Fibroblast of skin of left biceps (primary cell): ENCODE measurements around the gene CADPS.
"Not testable (repeated sequence)": the region's sequence is repeated elsewhere in the genome, so short reads cannot be mapped to it uniquely, and the experiment has no call there.

Experiments
- DNase-seq, 2 experiments: peaks; one replicate each; pipeline ENCODE4 v3.0.0-alpha.2; 2013; ENCODE audit warnings: low read depth in 2 of 2

Gene CADPS

GRCh38 chr3:62600033-62600432, 275.2 kb downstream of the CADPS start:
- DNase-seq = no peak

GRCh38 chr3:62597491-62597890, 277.7 kb downstream of the CADPS start:
- no peak for DNase-seq

GRCh38 chr3:62592408-62592807, 282.8 kb downstream of the CADPS start:
- no peak for DNase-seq

GRCh38 chr3:62589078-62589477, 286.1 kb downstream of the CADPS start:
- DNase-seq = no peak

GRCh38 chr3:62587579-62588031, 287.6 kb downstream of the CADPS start:
- DNase-seq = peak; percentile 90 to 93

- no peak for DNase-seq
Measured at GRCh38 chr3:62587169-62587568, 288.0 kb downstream of the CADPS start.

GRCh38 chr3:62586356-62586755, 288.9 kb downstream of the CADPS start:
- peak; percentile 79 to 81 for DNase-seq

- no peak for DNase-seq
Measured at GRCh38 chr3:62585861-62586260, 289.4 kb downstream of the CADPS start.

GRCh38 chr3:62584636-62585035, 290.6 kb downstream of the CADPS start:
- no peak for DNase-seq

GRCh38 chr3:62582495-62583172, 292.6 kb downstream of the CADPS start:
- no peak for DNase-seq

GRCh38 chr3:62580485-62580884, 294.7 kb downstream of the CADPS start:
- not testable (repeated sequence) for DNase-seq

GRCh38 chr3:62577153-62577552, 298.1 kb downstream of the CADPS start:
- no peak for DNase-seq

- DNase-seq = no peak
Measured at GRCh38 chr3:62574266-62574898, 300.8 kb downstream of the CADPS start.

- DNase-seq = no peak
Measured at GRCh38 chr3:62571916-62572315, 303.3 kb downstream of the CADPS start.

- no peak for DNase-seq
Measured at GRCh38 chr3:62570888-62571287, 304.3 kb downstream of the CADPS start.

GRCh38 chr3:62569609-62570008, 305.6 kb downstream of the CADPS start:
- no peak for DNase-seq

GRCh38 chr3:62567097-62568021, 307.9 kb downstream of the CADPS start:
- peak; percentile 66 to 68 for DNase-seq

GRCh38 chr3:62566022-62566557, 309.1 kb downstream of the CADPS start:
- DNase-seq = no peak

GRCh38 chr3:62562596-62562995, 312.6 kb downstream of the CADPS start:
- DNase-seq = no peak

- peak; percentile 68 to 69 for DNase-seq
Measured at GRCh38 chr3:62562017-62562416, 313.2 kb downstream of the CADPS start.

GRCh38 chr3:62559831-62560445, 315.3 kb downstream of the CADPS start:
- no peak for DNase-seq
